HEK293 (cell line): Measurements from ENCODE around the gene C11orf71.

ENCODE experiments used
- CTCF ChIA-PET: fragments of 350-600 bp; formaldehyde crosslinking; extraction: SDS; loops from one replicate; lab custom pipeline; 2021; ENCODE audit warnings: antibody characterized with exemption; lab: Yijun Ruan, JAX
- POLR2A ChIA-PET: fragments of 300-600 bp; formaldehyde crosslinking; extraction: SDS; loops from one replicate; lab custom pipeline; 2020; ENCODE audit warnings: antibody characterized with exemption, inconsistent platforms; lab: Yijun Ruan, JAX
- H3K27ac ChIP-seq: fragments of 200-500 bp; sonication (Bioruptor generic); 2 replicates; pipeline ENCODE4 v1.5.1; 2014; ENCODE audit warnings: low read depth, low read length, control low read depth, inconsistent platforms; ENCODE audit errors: extremely low read depth
- H3K36me3 ChIP-seq, 2 experiments: fragments of 200-500 bp in 1 of 2; sonication (Bioruptor generic) in 1 of 2; 1 replicate in 1 of 2; 2 replicates in 1 of 2; pipeline ENCODE4 v1.5.1; 2014 to 2017; ENCODE audit warnings: inconsistent platforms in 2 of 2, low read length in 2 of 2; ENCODE audit not compliant: control insufficient read depth in 2 of 2, insufficient read depth in 1 of 2
- H3K4me1 ChIP-seq: fragments of 200-500 bp; sonication (Bioruptor generic); 2 replicates; pipeline ENCODE4 v1.5.1; 2014; ENCODE audit warnings: mild to moderate bottlenecking, low read length, inconsistent platforms; ENCODE audit not compliant: control insufficient read depth, insufficient read depth
- H3K4me3 ChIP-seq: 2 replicates; pipeline ENCODE4 v1.5.1; 2011; ENCODE audit warnings: low read depth, mild to moderate bottlenecking, control low read depth, low read length, moderate library complexity
- H3K9me3 ChIP-seq: fragments of 200-500 bp; sonication (Bioruptor generic); 2 replicates; pipeline ENCODE4 v1.5.1; 2014; ENCODE audit warnings: low read depth, low read length, inconsistent platforms; ENCODE audit not compliant: control insufficient read depth, insufficient read depth
- GLI4 ChIP-seq: fragments of 450-650 bp; formaldehyde crosslinking; IDR thresholded peaks from 2 replicates; pipeline ENCODE4 v1.5.1; 2016; ENCODE audit warnings: missing biosample characterization, missing genetic modification characterization
- HOXC10 ChIP-seq: sonication (generic); formaldehyde crosslinking; IDR thresholded peaks from 2 replicates; pipeline ENCODE4 v1.8.1; 2023; ENCODE audit warnings: mild to moderate bottlenecking, missing genetic modification reagents
- MEIS1 ChIP-seq: sonication (generic); formaldehyde crosslinking; IDR thresholded peaks from 2 replicates; pipeline ENCODE4 v1.8.1; 2022; ENCODE audit warnings: missing genetic modification reagents, mild to moderate bottlenecking, borderline replicate concordance
- ZBTB20 ChIP-seq: fragments of 450-650 bp; formaldehyde crosslinking; IDR thresholded peaks from 2 replicates; pipeline ENCODE4 v1.5.1; 2016; ENCODE audit warnings: missing biosample characterization, missing genetic modification characterization
- ZIC2 ChIP-seq: fragments of 450-650 bp; formaldehyde crosslinking; IDR thresholded peaks from 2 replicates; pipeline ENCODE4 v1.5.1; 2016; ENCODE audit warnings: missing biosample characterization, missing genetic modification characterization
- ZNF146 ChIP-seq: fragments of 450-650 bp; formaldehyde crosslinking; IDR thresholded peaks from 2 replicates; pipeline ENCODE4 v1.5.1; 2016; ENCODE audit warnings: missing biosample characterization, missing genetic modification characterization
- ZNF155 ChIP-seq: fragments of 450-650 bp; formaldehyde crosslinking; IDR thresholded peaks from 2 replicates; pipeline ENCODE4 v1.5.1; 2016; ENCODE audit warnings: missing biosample characterization, missing genetic modification characterization
- ZNF157 ChIP-seq: fragments of 450-650 bp; formaldehyde crosslinking; IDR thresholded peaks from 2 replicates; pipeline ENCODE4 v1.5.1; 2016; ENCODE audit warnings: missing biosample characterization, missing genetic modification characterization
- ZNF174 ChIP-seq: fragments of 450-650 bp; formaldehyde crosslinking; IDR thresholded peaks from 2 replicates; pipeline ENCODE4 v1.5.0; 2017; ENCODE audit warnings: missing biosample characterization, mild to moderate bottlenecking, missing genetic modification characterization
- ZNF214 ChIP-seq: fragments of 450-650 bp; formaldehyde crosslinking; IDR thresholded peaks from 2 replicates; pipeline ENCODE4 v1.5.1; 2017; ENCODE audit warnings: missing biosample characterization, mild to moderate bottlenecking, missing genetic modification characterization, borderline replicate concordance
- ZNF404 ChIP-seq: fragments of 450-650 bp; formaldehyde crosslinking; IDR thresholded peaks from 2 replicates; pipeline ENCODE4 v1.5.1; 2017; ENCODE audit warnings: missing biosample characterization, missing genetic modification characterization
- ZNF488 ChIP-seq: fragments of 450-650 bp; formaldehyde crosslinking; IDR thresholded peaks from 2 replicates; pipeline ENCODE4 v1.5.1; 2016; ENCODE audit warnings: missing biosample characterization, missing genetic modification characterization
- ZNF518A ChIP-seq: fragments of 450-650 bp; formaldehyde crosslinking; conservative IDR thresholded peaks from 2 replicates; pipeline ENCODE4 v1.5.1; 2016; ENCODE audit warnings: low read depth, missing biosample characterization, missing genetic modification characterization
- ZNF558 ChIP-seq: fragments of 450-650 bp; formaldehyde crosslinking; IDR thresholded peaks from 2 replicates; pipeline ENCODE4 v1.5.1; 2016; ENCODE audit warnings: missing biosample characterization, missing genetic modification characterization
- ZNF629 ChIP-seq: fragments of 450-650 bp; formaldehyde crosslinking; IDR thresholded peaks from 2 replicates; pipeline ENCODE4 v1.5.1; 2017; ENCODE audit warnings: missing biosample characterization, missing genetic modification characterization
- ZNF654 ChIP-seq: fragments of 450-650 bp; formaldehyde crosslinking; IDR thresholded peaks from 2 replicates; pipeline ENCODE4 v1.5.1; 2016; ENCODE audit warnings: low read depth, missing biosample characterization, missing genetic modification characterization
- ZNF658 ChIP-seq: fragments of 450-650 bp; formaldehyde crosslinking; IDR thresholded peaks from 2 replicates; pipeline ENCODE4; 2016; ENCODE audit warnings: missing biosample characterization, missing genetic modification characterization
- ZNF660 ChIP-seq: fragments of 450-650 bp; IDR thresholded peaks from 2 replicates; pipeline ENCODE4 v1.5.1; 2018; ENCODE audit warnings: missing biosample characterization, mild to moderate bottlenecking, missing genetic modification characterization
- ZNF677 ChIP-seq: fragments of 450-650 bp; IDR thresholded peaks from 2 replicates; pipeline ENCODE4 v1.5.0; 2018; ENCODE audit warnings: missing biosample characterization, mild to moderate bottlenecking, missing genetic modification characterization, moderate library complexity
- ZXDB ChIP-seq: fragments of 450-650 bp; formaldehyde crosslinking; IDR thresholded peaks from 2 replicates; pipeline ENCODE4 v1.5.1; 2016; ENCODE audit warnings: missing biosample characterization, missing genetic modification characterization
- TF ChIP-seq, protein P1 (sequence below): fragments of 450-650 bp; formaldehyde crosslinking; IDR thresholded peaks from 2 replicates; pipeline ENCODE4 v1.5.1; 2016; ENCODE audit warnings: missing biosample characterization, missing genetic modification characterization
- TF ChIP-seq, protein P2 (sequence below): fragments of 450-650 bp; formaldehyde crosslinking; IDR thresholded peaks from 2 replicates; pipeline ENCODE4 v1.5.1; 2016; ENCODE audit warnings: missing biosample characterization, missing genetic modification characterization

C11orf71 gene

GRCh38 chr11:114379394-114380069 is 20.8 kb downstream of the C11orf71 start:
- H3K4me1 ChIP-seq, result no peaks in the 10 kb centered on the region
- no peaks in the 10 kb centered on the region for H3K9me3 ChIP-seq
- POLR2A ChIA-PET, result no interaction called here
- no peak overlapping the region for H3K4me3 ChIP-seq
- H3K36me3 ChIP-seq, result no peaks in the 10 kb centered on the region
- no peak overlapping the region for H3K27ac ChIP-seq
- CTCF ChIA-PET, result interaction anchor here (0.6 to 1.1 kb wide), 3 partner anchors 19 to 39 kb away, joined by 3 to 4 read pairs (median 3); no protein-coding TSS in a partner anchor
- TF ChIP-seq ZIC2 (tag by site-specific recombination) (no peak), ZNF155 (tag by site-specific recombination) (no peak), ZNF677 (tag by site-specific recombination) (no peak), HOXC10 (CRISPR knock-in tag) (no peak), ZNF558 (tag by site-specific recombination) (no peak), MEIS1 (CRISPR knock-in tag) (no peak), ZXDB (no peak), ZNF404 (tag by site-specific recombination) (no peak), ZNF660 (tag by site-specific recombination) (no peak), ZNF214 (no peak), ZNF654 (tag by site-specific recombination) (no peak), ZNF488 (tag by site-specific recombination) (no peak), ZNF146 (tag by site-specific recombination) (no peak), ZNF629 (tag by site-specific recombination) (no peak), ZBTB20 (tag by site-specific recombination) (no peak), ZNF174 (tag by site-specific recombination) (no peak)
- TF ChIP-seq, protein P1, sequence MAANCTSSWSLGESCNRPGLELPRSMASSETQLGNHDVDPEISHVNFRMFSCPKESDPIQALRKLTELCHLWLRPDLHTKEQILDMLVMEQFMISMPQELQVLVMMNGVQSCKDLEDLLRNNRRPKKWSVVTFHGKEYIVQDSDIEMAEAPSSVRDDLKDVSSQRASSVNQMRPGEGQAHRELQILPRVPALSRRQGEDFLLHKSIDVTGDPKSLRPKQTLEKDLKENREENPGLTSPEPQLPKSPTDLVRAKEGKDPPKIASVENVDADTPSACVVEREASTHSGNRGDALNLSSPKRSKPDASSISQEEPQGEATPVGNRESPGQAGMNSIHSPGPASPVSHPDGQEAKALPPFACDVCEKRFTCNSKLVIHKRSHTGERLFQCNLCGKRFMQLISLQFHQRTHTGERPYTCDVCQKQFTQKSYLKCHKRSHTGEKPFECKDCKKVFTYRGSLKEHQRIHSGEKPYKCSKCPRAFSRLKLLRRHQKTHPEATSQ, result no peak
- TF ChIP-seq, protein P2, sequence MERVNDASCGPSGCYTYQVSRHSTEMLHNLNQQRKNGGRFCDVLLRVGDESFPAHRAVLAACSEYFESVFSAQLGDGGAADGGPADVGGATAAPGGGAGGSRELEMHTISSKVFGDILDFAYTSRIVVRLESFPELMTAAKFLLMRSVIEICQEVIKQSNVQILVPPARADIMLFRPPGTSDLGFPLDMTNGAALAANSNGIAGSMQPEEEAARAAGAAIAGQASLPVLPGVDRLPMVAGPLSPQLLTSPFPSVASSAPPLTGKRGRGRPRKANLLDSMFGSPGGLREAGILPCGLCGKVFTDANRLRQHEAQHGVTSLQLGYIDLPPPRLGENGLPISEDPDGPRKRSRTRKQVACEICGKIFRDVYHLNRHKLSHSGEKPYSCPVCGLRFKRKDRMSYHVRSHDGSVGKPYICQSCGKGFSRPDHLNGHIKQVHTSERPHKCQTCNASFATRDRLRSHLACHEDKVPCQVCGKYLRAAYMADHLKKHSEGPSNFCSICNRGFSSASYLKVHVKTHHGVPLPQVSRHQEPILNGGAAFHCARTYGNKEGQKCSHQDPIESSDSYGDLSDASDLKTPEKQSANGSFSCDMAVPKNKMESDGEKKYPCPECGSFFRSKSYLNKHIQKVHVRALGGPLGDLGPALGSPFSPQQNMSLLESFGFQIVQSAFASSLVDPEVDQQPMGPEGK, result no peak

GRCh38 chr11:114377612-114378267 is 22.6 kb downstream of the C11orf71 start:
- ChIA-PET CTCF (interaction anchor here (0.6 kb wide), 1 partner anchor 101 kb away, joined by 5 read pairs; no protein-coding TSS in a partner anchor), POLR2A (no interaction called here)
- H3K9me3 ChIP-seq, result no peaks in the 10 kb centered on the region

More at GRCh38 chr11:114377612-114378267, 22.6 kb downstream of the C11orf71 start:
- Histone ChIP-seq H3K27ac (no peak overlapping the region), H3K4me3 (no peak overlapping the region), H3K36me3 (no peaks in the 10 kb centered on the region), H3K4me1 (no peaks in the 10 kb centered on the region)
- TF ChIP-seq ZNF157 (tag by site-specific recombination), result no peak
- TF ChIP-seq MEIS1 (CRISPR knock-in tag), result no peak
- TF ChIP-seq ZNF518A (tag by site-specific recombination), result no peak
- no peak for TF ChIP-seq ZNF658 (tag by site-specific recombination)
- no peak for TF ChIP-seq GLI4 (tag by site-specific recombination)
